Islet precursor cell (in vitro differentiated cells): Measurements from ENCODE around the gene LCN1.

Experiments
- DNase-seq: peaks from one replicate; pipeline ENCODE4 v3.0.0-alpha.2; 2018

LCN1 gene

DNA sequence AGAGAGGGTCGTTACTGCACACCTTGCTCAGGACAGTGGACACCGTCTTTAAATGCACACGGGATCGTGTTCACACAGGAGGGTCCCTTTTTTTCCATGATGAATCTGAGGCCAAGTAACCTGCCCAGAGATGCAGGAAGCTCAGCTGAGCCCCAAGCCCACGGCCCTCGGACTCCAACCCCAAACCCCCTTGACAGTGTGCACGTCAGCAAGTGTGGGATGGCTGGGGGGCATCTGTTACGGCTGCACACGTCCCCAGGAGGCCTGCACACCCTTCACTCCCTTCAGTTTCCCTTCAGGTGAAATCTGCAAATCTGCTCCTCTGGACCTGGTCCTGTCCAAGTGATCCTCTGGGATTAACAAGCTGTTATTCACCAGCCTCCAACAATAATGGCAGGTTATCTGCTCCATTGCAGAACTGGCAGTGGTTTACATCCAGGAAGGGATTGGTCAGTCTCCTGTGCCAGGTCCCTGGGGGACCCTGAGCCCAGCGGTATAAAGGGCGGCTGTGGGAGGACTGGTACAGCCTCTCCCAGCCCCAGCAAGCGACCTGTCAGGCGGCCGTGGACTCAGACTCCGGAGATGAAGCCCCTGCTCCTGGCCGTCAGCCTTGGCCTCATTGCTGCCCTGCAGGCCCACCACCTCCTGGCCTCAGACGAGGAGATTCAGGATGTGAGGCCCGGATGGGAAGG, at the start of gene LCN1:
Gene LCN1, plus strand, starts transcription at position 525 of the 692 bp plus-strand sequence. Its CDS starts 58 bp downstream, at position 583.
- no peak for DNase-seq

- no peak for DNase-seq
These were observed 49.2 kb upstream of the LCN1 start for GRCh38 chr9:135471791-135472640.

DNA sequence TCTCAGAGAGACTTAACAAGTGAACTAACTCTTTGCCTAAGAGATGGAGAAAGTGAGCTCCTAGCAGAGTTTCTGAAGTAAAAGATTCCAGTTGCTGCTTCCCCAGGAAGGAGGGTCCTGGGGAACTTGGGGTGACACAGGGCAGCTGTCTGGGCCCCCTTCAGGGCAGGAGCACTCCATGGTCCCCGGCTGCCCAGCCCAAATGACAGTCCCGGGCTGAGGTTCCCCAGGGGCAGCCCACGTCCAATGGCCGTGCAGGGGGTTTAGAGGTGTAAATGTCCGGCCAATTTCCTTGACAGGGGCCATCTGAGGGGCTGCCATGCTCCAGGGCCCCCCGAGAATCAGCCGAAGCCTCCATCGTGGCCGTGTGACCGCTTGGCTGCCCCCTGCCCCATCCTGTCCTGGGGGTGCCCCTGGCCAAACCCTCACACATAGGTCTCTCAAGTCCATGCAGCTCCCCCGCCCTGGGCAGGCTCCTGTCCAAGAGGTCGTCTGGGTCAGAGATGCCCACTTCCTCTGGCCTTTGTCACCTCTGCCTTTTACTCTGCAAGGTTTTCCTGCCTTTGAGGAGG, 47.2 kb upstream of the LCN1 start:
- no peak for DNase-seq

DNA sequence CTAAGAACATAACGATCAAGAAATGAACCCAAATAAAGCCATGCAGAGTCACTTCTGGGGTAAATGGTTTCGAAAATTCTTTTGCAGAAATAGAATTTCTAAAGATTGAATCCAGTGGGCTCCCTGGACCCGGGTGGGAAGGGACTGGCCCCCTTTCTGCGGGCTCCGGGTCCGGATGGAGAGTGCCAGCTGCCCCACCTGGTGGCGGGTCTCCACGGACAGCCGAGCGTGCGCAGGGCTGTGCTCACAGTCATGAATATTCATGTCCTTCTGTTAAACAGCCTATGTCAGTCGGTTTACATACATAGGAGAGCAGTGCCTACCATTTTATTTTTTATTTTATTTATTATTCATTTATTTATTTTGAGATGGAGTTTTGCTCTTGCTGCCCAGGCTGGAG, 46.3 kb upstream of the LCN1 start:
- peak; percentile 72 for DNase-seq

DNA sequence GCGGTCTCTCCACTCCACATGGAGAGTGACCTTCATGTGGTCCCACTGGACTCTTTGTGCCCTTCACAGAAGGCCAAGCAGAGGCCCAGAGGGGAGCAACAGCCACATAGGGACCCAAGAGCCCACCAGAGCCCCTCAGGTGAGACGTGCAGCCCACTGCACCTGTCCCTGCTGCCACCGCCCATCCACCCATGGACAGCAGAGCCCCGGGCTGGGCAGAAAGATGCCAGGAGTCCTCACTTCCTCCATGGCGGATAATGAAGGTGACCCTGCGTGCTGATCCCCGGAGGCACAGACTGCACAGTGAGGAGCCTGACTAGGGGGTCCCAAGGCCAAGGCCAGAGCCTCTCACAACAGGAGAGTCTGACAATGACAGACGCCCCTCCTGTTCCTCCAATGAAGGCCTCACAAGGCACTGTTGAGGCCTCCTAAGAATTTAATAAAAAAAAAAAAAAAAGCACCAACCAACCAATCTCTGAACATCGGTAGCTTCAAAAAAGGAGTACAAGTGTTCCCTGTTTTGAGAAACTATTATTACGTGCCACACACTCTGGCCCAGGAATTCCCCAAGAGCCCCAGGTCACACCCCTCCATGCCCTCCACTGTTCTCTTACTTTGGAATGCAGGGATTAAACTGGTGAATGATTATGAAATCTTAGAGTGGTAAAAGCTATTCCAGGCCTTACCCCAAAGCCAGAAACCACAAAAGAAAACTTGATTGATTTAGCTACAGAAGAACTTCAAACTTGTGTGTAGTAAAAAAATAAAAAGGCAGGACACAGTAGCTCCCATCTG, 44.5 kb upstream of the LCN1 start:
- no peak for DNase-seq

DNA sequence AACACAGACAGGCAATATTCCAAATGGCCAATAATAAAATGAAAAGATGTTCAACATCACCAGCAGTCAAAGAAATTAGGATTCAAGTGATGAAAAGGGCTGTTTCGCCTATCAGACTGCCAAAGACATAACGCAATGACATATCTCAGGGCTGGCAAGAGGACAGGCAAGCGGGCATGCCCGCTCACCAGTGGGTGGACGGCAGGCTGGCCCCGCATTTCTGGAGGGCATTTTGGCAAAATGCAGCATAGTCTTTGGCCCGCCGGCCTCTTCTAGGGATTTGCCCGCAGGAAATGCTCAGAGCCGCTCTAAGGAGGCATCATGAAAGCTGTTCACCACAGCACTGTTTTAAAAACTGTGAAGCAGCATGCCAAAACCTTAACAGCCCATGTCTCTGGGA, 43.0 kb upstream of the LCN1 start:
- DNase-seq: no peak

- peak; percentile 71 for DNase-seq
These were observed 42.3 kb upstream of the LCN1 start for GRCh38 chr9:135478829-135479468.

- DNase-seq: no peak
These were observed 41.7 kb upstream of the LCN1 start, which contains the start of gene PPP1R26 for GRCh38 chr9:135479469-135480052. PPP1R26 (plus strand) TSS chr9:135479782; CDS start chr9:135484511, 4,729 bp downstream.

GRCh38 chr9:135480071-135480939, 40.9 kb upstream of the LCN1 start:
- DNase-seq: peak; percentile 78

DNA sequence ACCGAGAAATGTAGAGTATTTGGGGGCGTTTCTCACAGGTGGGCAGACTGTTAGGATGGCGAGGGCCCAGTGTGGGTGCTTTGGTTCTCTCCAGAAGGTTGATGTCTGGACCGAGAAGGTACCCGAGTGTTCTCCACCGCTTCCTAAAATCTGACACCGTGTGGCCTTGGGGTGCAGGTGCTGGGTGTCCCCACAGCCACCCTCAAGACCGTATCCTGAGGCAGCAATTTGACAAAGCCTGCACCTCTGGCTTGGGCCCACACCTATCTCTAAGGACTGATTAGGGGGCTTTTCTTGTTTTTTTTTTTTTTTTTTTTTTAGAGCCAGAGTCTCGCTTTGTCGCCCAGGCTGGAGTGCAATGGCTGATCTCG, 40.3 kb upstream of the LCN1 start:
- DNase-seq: no peak

- no peak for DNase-seq
These were observed 39.1 kb upstream of the LCN1 start for GRCh38 chr9:135482015-135482754.

- DNase-seq: no peak
These were observed 36.6 kb upstream of the LCN1 start for GRCh38 chr9:135484460-135485277.

DNA sequence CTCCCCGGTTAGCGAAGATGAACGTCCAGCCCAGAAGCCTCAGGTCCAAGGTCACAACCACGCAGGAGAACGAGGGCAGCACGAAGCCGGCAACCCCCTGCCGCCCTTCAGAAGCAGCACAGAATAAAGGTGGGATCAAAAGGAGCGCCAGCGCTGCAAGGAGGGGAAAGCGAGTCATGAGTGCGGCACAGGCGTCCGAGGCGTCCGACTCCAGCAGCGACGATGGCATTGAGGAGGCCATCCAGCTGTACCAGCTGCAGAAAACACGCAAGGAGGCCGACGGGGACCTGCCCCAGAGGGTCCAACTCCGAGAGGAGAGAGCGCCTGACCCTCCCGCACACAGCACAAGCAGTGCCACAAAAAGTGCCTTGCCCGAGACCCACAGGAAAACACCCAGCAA, 35.9 kb upstream of the LCN1 start:
- no peak for DNase-seq

GRCh38 chr9:135485832-135486231, 35.4 kb upstream of the LCN1 start:
- no peak for DNase-seq

DNA sequence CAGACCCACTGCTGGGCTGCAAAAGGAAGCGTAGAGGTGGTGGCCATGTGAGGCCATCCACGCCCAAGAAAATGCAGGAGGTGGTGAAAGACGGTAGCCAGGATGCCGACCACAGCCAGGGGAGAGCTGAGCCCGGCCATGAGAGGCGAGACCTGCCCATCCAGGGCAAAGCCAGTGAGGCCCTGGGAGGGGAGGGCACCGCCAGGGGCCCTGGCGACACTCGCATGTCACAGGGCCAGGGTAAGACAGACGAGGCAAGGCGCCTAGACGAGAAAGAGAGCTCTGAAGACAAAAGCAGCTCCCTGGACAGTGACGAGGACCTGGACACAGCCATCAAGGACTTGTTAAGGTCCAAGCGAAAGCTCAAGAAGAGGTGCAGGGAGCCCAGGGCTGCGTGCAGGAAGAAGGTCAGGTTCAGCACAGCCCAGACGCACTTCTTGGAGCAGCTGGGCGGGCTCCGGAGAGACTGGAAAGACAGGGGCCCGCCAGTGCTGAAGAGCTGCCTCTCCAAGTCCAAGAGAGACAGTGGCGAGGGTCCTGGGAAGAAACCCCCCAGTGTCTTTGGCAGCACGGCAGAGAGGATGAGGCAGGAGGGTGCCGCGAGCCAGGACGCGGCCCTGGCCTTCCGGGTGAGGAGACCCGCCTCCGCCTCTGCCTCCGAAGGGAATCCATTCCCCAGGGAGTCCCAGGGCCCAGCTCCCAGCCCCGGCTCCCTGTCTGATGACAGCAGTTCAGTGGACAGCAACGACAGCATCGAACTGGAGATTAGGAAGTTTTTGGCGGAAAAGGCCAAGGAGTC, 34.8 kb upstream of the LCN1 start:
- no peak for DNase-seq

DNA sequence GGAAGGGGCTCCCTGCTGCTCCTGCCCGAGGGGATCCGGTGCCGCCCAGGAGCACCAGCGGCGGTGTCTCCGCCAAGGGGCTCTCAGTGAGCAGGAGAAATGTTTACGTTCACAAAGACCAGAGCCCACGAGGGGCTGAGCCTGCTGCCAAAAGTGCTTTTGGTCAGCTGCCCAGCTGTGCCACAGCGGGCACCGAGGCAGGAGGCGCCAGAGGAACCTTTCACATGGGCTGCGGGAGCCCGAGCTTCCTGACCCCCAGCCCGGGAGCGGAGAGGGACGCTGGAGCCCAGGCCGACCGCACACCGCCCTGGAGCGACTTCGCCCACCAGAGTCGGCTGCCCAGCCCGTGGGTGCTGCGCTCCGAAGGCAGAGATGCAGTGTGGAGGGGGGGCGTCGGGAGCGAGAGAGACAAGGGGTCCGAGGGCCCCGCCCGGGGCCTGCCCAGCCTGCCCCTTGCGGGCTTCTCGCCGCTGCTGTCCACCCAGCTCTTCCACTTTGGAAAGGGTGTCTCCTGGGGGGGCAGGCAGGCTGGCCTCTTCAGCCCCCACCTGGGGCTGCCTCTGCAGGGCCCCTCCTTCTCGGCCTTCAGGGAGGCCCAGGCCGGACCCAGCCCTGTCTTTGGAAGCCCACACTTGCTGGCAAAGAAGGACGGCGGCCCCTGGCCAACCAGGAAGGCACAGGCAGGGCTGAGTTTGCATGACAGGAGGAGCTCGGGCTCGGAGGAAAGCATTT, 33.8 kb upstream of the LCN1 start:
- DNase-seq: no peak

DNA sequence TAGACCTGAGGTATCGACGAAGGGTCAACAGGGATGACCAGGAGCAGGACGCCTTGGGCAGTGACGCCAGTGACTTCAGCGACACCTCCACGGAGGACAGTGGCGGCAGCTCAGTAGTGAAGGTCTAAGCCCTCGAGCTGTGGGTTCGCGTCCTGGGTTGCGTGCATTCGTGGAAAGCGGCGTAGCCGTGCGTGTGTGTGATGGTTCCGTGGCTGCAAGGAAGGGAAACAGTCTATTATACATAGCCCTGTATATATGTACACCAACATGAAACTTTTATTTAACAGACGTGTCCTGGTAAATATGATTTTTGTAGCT, 33.3 kb upstream of the LCN1 start:
- DNase-seq: no peak

DNA sequence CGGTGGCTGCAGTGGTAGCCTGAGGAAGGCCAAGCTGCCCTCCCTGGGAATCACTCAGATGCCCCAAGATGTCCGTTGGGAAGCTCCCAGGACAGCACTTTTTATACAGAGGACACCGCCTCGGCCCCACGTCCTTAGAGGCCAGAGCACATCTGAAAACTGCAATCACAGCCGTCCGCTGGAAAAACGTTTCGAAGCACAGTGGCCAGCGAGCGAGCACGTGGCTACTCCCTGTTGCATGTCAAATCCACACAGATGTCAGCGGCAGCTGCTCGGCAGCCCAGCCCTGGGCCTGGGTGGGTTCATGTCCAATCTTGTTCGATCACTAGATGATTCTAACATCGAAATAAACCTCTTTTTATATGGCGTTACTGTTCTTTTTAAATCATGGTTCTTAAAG, 32.7 kb upstream of the LCN1 start:
- DNase-seq: no peak
